Measurements from ENCODE around the gene MRPL34.

MRPL34 gene

DNA sequence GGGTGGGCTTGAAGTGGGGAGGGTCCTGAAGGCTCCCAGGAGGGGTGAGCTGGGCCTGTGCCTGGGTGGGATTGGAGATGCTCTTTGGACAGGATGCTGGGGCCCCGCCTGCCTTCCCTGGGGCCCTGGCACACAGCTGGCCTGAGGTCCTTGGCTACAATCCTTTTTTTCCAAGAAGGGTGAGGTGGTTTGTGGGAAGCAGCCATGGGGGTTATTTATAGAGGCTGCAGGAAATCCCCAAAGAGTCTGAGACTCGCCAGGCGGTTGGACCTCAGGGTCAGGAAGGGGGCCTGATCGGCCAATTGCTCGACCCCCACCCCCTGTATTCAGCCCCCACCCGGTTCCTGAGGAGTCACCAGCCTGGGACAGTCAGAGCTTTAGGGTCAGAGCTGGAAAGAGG lies 41.7 kb downstream of the MRPL34 start:
- no peak for DNase-seq

DNA sequence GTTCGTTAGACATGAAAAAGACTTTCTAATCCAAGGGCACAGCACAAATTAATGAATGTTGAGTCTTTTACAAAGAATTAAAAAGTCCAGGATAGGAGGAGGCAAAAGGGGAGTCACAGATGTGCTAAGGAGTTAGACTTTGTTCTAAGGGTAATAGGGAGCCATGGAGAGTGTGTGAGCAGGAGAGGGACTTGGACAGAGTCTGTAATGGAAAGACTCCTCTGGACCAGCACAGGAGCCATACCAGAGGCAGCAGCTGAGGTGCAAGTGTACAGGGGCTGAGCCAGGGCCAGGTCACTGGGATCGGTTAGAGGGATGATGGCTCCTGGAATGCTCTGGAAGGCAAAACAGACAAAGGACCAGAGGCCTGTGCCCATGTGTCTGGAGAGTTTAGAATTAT lies 42.2 kb downstream of the MRPL34 start:
- no peak for DNase-seq

DNA sequence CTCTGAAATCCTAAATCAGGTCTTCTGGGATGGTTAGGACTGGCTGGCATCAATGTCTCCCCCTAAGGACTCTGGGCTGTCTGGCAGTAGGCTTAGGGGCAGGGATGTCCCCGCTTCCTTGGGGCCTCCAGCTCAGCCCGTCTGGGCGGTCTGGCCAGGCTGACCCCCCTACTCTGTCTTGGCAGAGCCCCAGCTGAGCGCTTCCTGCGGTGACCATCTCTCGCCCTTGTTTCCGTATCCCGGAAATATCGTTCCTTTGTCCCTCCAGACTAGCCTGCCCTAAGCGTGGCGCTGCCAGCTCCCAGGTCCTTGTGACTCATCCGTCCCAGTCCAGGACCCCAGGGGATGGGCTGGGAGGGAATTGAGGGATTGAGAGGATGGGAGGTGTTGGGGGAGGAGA lies 43.0 kb downstream of the MRPL34 start:
- DNase-seq, result no peak

DNA sequence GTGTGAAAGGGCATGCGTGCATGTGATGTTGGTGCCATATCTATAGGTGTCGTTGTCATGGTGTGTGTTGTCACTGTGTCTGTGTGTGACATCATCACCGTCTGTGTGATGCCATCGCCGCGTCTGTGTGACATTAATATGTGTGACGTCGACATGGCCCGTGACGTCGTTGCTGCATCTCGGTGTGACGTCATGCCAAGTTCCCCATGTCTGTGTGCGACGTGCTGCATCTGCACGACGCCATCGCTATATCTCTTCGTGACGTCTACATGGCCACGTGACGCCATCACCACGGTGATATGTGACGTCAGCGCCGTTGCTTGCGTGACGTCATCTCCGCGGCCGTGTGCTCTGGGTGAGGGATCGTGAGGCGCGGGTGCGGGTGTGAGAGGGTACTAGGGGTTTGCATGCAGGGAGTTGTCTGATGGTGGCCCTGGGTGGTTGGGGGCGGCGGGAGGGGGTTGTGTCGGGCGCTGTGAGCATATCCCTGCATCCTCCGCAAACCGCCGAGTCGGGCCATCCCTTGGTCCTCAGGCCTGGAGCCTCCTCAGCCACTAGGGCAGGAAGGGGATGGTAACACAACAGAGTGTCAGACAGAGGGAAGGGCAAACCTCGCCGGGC lies 46.3 kb downstream of the MRPL34 start:
- no peak for DNase-seq

DNA sequence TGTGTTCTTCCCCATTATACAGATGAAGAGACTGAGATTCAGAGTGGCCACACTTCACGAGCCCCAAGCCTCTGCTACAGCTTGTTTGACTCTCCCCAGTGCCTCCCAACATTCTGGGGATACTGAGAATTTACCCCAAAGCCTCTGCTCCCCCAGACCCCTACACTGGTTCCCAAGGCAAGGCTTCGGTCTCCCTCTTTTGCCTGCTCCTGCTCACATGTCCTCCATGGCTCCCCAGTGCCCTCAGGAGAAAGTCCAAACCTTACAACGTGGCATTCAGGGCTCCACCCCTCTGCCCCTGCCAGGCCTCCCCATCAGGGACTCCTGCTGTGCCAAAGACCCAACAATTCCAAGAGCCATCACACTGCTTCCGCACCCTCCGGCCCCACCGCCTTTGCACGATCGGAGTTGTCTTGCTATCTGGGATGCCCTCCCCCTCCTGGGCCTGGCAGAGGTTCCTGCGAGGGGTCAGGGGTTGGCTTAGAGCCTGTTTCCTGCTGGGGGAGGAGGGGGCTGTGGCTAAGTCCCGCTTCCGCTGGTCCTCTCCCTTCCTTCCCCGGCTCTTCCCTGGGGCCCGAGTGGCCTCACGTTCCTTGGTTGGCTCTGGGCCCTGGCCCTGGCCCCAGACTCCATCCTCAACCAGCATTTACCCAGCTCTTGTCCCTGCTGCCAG lies 47.1 kb downstream of the MRPL34 start:
- DNase-seq, result no peak

DNA sequence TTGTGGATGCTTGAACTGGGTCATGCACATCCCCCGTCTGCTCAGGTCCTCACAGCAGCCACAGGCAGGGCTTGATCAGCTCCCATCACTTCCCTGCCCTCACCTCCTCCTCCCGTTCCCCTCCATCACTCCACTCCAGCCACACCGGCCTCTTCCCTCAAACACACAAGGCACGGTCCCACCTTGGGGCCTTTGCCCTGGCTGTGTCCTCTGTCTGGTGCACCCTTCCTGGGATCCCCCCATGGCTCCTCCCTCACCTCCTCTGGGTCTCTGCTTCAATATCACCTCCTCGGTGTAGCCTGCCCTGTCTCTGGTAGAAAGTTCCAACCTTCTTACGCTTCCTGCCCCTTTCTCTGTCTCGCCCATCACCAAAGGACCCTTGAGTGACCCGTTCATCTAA lies 47.7 kb downstream of the MRPL34 start:
- no peak for DNase-seq

Data from CD4-positive, alpha-beta T cell treated with Interleukin-4 for 4 hours (primary cell).